Subcutaneous adipose tissue (tissue), 4 donors: ENCODE data around the gene TEP1. TPM values are rescaled to one million over a fixed set of nuclear protein-coding genes. Genes with fewer than 3 reads are reported as not detected.

Experiments
- total RNA-seq, 4 donors: library from RNA; depleted of rRNA; stranded (reverse); fragments of >200 nt; gene quantifications; one replicate each; pipeline ENCODE4 v1.1.0, GENCODE V29; 2016
- TF ChIP-seq, protein P1 (sequence below): fragments of 450-650 bp; IDR thresholded peaks from one replicate; pipeline ENCODE4 v1.5.1; 2016; ENCODE audit warnings: low read depth, mild to moderate bottlenecking, control low read depth, antibody characterized with exemption, moderate library complexity

The TEP1 gene
- total RNA-seq, 4 donors from 2014 or later, result 24.8 to 34.5 (median 28.2) TPM

- TF ChIP-seq, protein P1, sequence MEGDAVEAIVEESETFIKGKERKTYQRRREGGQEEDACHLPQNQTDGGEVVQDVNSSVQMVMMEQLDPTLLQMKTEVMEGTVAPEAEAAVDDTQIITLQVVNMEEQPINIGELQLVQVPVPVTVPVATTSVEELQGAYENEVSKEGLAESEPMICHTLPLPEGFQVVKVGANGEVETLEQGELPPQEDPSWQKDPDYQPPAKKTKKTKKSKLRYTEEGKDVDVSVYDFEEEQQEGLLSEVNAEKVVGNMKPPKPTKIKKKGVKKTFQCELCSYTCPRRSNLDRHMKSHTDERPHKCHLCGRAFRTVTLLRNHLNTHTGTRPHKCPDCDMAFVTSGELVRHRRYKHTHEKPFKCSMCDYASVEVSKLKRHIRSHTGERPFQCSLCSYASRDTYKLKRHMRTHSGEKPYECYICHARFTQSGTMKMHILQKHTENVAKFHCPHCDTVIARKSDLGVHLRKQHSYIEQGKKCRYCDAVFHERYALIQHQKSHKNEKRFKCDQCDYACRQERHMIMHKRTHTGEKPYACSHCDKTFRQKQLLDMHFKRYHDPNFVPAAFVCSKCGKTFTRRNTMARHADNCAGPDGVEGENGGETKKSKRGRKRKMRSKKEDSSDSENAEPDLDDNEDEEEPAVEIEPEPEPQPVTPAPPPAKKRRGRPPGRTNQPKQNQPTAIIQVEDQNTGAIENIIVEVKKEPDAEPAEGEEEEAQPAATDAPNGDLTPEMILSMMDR, result no peak
Observed at GRCh38 chr14:20347747-20348146, 65.6 kb downstream of the TEP1 start.

GRCh38 chr14:20346713-20347112 is 66.6 kb downstream of the TEP1 start:
- TF ChIP-seq, protein P1, result no peak

DNA sequence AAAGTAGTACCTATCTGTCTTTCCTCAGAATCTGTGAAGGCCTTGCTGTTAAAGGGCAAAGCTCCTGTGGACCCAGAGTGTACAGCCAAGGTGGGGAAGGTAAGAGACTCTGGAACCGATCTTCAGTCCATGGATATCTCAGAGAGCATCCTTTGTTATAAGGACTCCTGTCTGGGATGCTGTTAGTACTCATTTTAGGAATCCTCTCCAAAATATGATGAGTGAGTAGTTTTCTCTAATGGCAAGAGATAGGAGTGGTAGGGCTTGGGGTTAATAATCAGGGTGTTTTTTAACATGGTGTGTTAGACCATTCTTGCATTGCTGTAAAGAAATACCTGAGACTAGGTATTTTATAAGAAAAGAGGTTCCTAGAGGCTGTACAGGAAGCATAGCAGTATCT is 67.9 kb downstream of the TEP1 start:
- TF ChIP-seq, protein P1, result no peak

GRCh38 chr14:20343862-20344220 is 69.5 kb downstream of the TEP1 start:
- TF ChIP-seq, protein P1, result no peak

DNA sequence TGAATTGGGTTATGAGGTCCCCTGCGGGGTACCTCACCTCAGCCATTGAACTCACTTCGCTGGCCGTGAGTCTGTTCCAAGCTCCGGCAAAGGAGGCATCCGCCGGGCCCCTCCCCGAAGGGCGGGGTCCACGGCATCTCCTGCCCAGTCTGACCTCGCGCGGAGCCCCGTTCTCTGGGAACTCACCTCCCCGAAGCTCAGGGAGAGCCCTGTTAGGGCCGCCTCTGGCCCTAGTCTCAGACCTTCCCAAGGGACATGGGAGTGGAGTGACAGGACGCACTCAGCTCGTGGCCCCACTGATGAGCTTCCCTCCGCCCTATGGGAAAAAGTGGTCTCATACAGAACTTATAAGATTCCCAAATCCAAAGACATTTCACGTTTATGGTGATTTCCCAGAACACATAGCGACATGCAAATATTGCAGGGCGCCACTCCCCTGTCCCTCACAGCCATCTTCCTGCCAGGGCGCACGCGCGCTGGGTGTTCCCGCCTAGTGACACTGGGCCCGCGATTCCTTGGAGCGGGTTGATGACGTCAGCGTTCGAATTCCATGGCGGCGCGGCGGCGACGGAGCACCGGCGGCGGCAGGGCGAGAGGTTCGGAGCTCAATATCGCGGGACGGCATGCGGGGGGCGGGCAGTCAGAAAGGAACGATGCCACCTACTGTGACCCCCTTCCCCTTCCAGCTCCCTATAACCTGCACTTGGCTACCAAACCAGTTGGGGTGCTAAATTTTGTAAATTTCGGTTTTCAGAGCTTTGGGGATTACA is 70.0 kb downstream of the TEP1 start, which contains the start of gene PARP2:
Gene PARP2 (plus strand): TSS at position 544 of the 770 bp plus-strand sequence. CDS start 7 bp downstream, at position 551.
- TF ChIP-seq, protein P1, result no peak

DNA sequence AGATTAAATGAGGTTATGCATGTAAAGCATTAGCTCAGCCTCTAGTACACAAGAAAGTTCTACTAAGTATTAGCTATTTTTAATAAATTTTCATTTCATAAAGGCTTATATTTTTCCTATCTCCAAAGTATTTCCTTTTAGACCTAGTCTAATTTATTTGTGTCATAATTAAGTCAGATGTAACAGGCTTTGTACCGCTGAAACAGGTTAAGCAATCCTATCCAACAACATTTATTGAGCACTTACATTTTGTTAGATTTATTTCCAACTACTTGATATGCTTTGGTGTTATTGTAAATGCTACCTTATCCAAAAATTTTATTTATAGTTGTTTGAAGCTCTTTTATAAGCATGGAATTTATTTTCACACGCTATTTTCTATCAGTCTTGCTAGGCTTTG is 71.7 kb downstream of the TEP1 start:
- TF ChIP-seq, protein P1, result no peak

GRCh38 chr14:20334017-20334416 is 79.3 kb downstream of the TEP1 start:
- TF ChIP-seq, protein P1, result no peak
